HG03097 (cell line): ENCODE data around the gene HMGN4.

ENCODE experiments used
- ATAC-seq: cut with Tn5 transposase; IDR thresholded peaks from one replicate; pipeline ENCODE4 v1.9.1; 2021; ENCODE audit not compliant: unreplicated experiment, low FRiP score

Gene HMGN4

DNA sequence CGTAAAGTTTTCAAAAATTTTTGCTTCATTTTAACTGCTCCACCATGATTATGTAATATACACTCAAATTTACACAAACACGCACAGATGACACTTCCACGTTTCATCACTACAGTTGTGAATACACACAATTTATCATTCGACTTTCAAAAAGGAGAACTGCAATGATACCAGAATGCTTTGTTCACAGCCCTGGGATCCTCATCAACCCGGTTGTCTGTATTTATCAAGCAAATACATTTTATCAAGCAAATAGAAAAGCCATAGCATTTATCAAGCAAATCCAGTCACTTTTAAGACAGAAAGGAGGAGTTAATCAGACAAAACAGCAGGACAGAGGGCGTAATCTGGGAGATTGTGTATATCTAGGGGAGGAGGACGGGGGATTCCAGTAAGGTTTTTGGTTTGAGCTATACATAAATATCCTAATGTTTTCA lies 38.3 kb downstream of the HMGN4 start:
- no peak for ATAC-seq

DNA sequence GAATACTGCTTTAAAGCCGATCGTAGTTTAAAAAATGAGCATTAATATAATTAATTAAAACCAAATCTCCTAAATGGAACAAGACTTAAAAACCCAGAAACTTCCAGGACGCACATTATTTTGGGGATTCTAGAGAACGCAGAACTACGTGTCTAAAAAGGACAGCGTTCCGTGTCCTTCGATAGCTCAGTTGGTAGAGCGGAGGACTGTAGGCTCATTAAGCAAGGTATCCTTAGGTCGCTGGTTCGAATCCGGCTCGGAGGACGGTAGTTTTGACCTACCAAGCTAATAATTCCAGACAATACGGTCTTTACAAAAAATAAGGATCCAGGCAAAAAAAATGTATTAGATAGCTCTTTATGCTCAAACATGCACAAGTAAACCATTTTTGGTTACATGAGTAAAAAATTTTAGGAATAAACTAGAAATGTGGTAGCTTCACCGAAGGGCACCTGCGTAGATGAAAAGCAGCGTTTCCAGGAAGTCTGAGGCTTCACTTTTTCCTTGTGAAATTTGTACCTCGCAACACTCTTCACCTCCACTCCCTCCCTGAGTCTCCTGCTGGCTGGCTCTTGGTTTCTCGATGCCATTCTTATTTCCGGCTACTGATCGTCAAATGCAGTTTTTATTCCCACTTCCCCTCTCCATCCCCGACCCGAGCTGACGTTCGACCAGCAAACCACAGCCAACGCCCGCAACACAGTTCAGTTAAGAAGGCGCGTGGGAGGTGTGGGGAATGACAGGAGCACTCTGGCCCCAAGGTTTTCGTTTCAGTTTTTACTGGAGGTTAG lies 39.0 kb downstream of the HMGN4 start:
- no peak for ATAC-seq

DNA sequence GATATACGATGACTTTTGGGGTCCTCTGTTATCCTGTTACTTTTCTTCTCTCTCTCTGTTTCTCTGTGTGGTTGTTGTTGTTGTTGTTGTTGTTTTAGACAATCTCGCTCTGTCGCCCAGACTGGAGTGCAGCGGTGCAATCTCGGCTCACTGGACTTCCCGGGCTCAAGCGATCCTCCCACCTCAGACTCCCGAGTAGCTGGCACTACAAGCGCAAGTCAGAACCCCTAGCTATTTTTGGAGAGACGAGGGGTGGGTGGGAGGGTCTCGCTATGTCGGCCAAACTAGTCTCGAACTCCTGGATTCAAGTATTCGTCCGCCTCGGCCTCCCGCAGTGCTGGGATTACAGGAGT lies 39.5 kb downstream of the HMGN4 start:
- ATAC-seq: no peak

DNA sequence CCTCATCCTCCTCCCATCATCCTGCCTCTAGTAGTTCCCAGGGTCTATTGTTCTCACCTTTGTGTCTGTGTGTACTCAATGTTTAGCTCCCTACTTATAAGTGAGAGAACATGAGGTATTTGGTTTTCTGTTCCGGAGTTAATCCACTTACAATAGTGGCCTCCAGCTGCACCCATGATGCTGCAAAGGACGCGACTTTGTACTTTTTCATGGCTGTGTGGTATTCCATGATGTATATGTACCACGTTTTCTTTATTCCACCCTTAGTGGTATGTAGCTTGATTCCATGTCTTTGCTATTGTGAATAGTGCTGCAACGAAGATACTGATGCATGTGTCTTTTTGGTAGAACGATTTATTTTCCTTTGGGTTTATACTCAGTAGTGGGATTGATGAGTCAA lies 40.1 kb downstream of the HMGN4 start:
- ATAC-seq: no peak

DNA sequence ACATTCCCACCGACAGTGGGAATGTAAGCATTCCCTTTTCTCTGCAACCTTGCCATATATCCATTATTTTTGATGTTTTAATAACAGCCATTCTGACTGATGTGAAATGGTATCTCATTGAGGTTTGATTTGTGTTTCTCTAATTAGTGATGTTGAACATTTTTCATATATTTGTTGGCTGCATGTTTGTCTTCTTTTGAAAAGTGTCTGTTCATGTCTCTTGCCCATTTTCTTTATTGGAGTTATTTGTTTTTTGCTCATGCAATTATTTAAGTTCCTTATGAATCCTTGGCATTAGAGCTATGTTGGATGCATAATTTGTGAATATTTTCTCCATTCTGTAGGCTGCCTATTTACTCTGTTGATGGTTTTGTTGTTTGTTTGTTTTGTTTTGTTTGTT lies 40.6 kb downstream of the HMGN4 start:
- ATAC-seq: no peak

DNA sequence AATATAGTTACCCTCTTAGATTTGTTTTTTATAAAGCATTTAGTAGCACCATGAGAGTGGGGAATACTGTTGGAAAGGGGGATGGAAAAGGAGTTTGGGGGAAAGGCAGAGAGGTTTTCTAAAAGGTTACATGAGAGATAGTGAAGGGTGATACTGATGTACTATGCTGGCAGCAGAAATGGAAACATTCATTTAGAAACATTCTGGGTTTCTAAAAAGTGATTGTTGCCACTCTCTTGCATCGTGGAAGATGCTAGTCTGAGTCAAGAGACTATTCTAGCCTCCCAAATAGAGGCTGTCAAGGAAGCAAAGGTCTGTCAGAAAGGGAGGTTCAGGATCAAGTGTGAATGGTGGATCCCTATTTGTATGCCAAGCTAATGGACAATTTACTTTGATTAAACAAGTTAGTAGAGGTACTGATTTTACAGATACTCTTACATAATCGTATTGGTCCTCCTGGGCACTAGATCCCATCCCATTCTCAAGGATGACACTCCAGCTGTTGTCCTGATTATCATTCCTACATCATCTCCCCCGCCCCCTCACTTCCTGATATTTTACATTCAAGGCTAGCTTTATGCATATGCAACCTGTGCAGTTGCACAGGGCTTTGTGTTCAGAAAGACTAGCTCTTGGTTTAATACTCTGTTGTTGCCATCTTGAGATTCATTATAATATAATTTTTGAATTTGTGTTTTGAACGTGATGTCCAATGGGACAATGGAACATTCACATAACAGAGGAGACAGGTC lies 43.2 kb downstream of the HMGN4 start:
- no peak for ATAC-seq

DNA sequence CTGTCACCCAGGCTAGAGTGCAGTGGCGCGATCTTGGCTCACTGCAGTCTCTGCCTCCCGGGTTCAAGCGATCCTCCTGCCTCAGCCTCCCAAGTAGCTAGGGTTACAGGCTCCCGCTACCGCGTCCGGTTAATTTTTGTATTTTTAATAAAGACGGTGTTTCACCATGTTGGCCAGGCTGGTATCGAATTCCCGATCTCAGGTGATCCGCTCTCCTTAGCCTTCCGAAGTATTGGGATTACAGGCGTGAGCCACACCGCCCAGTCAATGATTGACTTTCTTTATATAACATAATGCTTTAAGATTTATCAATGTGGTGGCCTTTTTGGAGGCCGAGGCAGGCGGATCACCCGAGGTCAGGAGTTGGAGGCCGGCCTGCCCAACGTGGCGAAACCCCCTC lies 50.8 kb downstream of the HMGN4 start:
- no peak for ATAC-seq

DNA sequence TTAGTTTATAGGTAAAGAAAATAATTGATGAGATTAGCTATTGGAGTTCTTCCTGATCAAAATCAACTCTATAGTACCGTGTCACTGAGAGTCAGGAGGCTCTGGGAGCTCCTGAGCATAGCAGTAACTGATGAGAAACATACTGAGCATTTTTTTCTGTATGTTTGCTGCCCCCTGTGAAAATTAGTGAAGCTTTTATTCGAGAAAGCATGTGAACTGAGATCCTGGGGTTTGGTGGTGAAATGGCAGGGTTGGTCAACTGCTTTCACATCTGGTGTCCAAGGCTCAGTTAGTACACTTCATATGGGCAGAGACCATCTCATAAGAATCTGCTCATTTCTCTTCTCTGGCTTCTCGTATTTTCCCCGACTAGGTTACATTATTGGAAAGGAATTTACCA lies 54.5 kb downstream of the HMGN4 start:
- no peak for ATAC-seq

DNA sequence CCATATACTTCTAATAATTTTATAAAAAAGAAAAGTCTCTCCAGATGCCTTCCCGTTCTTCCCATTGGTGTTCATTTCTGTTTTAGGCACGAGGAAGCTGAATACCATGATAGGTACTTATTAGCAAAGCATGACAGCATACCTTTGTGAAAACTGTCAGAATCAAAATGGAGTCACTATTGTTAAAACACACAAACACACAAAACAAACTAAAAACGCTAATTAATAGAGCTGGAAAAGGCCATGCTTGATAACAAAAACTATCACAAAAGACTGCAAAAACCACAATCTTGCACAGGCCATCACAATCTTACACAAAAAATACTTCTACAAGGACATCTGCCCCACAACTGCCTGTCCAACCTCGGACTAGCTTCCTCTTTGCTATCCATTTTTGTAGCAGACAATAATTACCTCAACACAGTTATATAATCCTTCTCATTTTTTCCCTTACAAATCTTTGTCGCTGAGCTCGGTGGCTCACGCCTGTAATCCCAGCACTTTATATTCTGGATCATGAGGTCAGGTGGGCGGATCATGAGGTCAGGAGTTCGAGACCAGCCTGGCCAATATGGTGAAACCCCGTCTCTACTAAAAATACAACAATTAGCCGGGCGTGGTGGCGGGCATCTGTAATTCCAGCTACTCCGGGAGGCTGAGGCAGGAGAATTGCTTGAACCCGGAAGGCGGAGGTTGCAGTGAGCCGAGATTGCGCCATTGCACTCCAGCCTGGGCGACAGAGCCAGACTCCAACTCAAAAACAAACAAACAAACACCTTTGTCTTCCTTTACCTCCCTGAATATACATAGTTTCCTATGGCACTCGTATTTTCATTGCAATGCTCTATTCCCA lies 55.3 kb downstream of the HMGN4 start:
- no peak for ATAC-seq

DNA sequence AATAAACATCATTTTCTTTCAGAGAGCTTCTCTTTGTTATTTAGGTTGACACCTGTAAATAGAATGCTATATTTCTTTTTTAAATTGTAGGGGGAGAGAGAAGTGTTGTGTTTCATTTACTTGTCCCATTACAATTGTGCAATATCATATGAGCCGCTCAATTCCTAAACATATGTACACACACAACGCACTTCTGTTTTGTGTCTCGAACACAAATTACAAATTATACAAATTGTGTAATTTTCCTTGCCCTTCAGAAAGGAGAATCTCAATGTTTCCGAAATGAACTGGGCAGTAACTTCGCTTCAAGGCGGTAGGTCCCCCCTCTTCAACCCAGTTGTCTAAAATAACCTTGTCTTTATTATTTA lies 55.9 kb downstream of the HMGN4 start:
- no peak for ATAC-seq

DNA sequence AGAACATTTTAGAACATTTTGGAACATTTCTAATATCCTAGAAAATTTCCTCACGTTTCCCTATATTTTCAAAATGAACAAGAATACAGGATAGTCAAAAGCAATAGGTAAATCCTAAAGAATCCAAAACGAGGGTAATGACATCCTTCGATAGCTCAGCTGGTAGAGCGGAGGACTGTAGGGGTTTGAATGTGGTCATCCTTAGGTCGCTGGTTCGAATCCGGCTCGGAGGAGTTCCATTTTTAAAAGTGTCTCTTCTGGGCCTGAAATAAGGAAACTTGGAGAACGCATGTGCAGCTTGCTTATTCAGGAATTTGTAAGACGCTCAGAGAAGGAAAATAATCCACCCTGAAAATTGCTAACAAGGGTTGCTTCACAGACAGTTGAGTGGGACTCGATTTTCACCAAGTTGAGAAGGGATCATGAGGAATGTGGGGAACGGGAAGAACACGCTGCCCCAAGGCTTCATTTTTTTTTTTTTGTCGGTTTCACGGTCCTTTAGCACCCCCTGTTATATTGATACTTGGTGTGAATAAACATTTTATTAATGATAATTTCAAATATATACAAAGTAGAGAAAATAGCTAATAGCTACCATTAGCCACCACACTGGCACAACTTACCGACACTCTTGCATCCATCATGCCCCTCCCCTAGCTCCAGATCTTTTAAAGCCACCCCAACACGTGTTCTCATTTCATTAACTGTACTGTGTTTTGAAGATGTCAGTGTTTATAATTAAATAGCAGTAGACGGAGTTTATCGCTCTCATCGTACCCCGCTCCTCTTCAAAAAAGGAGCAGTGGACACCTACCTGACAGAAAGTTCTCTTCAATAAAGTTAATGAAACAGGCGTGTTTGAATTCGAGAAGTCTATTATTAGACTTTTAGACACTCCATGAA lies 56.8 kb downstream of the HMGN4 start:
- no peak for ATAC-seq

DNA sequence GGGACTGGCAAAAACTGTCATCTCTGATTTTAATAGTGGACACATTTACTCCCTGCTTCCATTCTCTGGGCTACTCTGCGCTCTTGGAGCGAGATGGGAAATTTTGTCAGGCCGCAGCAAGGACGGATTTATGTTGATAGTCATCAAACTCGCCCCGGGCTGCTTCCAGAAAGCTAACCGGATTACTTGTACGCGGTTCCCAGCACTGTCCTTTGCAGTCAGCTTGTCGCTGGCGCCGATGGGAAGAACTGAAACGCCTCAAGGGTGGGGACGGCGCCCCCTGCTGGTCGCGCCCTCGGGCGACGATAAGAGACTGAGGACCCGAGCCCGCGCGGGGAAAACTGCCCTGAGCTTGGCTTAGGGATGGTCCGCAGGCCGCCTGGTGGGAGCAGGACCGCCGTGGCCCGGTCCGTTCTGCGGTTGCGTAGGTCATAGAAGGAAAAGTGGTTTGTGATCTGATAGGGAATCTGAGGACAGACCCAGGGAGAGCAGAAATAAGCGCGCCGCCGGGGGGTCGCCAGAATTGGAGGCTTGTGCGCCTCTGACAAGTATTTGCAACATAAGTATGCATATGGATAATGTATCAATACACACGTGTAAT lies 57.6 kb downstream of the HMGN4 start:
- ATAC-seq: peak; percentile 52
